ENCODE results near the gene UNC13A. TPM values are rescaled to one million over a fixed set of nuclear protein-coding genes. Genes with fewer than 3 reads are reported as not detected.
A peak's percentile ranks its signal among the peaks of the same experiment; 100 is the strongest.

Gene UNC13A
- polyA plus RNA-seq, 3 donors: 0.10 to 0.28 (median 0.16) TPM

GRCh38 chr19:17632577-17632976 lies 55.6 kb downstream of the UNC13A start:
- DNase-seq (ENCODE audit: low read depth in 3 of 3, low spot score in 2 of 3): no peak

DNA sequence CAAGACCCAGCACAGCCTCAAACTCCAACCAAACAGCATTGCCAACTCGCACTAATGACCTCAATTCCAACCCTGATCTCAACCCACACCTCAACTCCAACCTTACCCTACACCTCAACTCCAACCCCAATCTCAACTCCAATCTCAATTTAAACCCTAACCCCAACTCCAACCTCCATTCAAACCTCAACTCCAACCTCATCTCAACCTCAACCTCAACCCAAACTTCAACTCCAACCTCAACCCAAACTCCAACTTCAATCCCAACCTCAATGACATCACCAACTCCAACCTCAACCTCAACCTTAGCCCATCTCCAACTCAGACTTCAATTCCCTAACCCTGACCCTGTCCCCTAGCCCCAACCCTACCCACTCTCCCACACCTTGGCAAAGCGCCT lies 58.4 kb downstream of the UNC13A start:
- DNase-seq (ENCODE audit: low read depth in 3 of 3, low spot score in 2 of 3): no peak

- no peak for DNase-seq (ENCODE audit: low read depth in 3 of 3, low spot score in 2 of 3)
Observed at GRCh38 chr19:17627921-17628320, 60.2 kb downstream of the UNC13A start.

GRCh38 chr19:17627161-17627560 lies 61.0 kb downstream of the UNC13A start:
- DNase-seq (ENCODE audit: low read depth in 3 of 3, low spot score in 2 of 3): no peak

GRCh38 chr19:17626456-17627015 lies 61.6 kb downstream of the UNC13A start:
- no peak for DNase-seq (ENCODE audit: low read depth in 3 of 3, low spot score in 2 of 3)

- no peak for DNase-seq (ENCODE audit: low read depth in 3 of 3, low spot score in 2 of 3)
Observed at GRCh38 chr19:17625980-17626379, 62.2 kb downstream of the UNC13A start.

DNA sequence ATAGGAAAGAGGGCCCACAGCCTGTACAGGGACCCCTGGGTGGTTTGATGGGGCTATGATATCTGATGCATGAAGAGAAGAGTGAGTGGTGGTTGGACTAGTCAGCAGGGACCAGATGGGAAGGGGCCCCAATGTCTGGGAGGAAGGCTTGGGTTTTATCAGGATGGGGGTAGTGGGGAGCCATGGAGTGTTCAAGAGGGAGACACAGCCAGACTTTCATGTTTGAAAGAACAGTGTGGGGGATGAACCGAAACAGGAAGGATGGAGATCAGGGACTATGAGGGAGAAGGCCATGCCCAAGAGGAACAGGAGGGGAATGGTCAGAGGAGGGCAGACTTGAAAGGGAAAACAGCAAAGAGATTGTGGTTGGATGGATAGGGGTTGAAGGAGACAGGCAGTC lies 63.1 kb downstream of the UNC13A start:
- DNase-seq (ENCODE audit: low read depth in 3 of 3, low spot score in 2 of 3): no peak

DNA sequence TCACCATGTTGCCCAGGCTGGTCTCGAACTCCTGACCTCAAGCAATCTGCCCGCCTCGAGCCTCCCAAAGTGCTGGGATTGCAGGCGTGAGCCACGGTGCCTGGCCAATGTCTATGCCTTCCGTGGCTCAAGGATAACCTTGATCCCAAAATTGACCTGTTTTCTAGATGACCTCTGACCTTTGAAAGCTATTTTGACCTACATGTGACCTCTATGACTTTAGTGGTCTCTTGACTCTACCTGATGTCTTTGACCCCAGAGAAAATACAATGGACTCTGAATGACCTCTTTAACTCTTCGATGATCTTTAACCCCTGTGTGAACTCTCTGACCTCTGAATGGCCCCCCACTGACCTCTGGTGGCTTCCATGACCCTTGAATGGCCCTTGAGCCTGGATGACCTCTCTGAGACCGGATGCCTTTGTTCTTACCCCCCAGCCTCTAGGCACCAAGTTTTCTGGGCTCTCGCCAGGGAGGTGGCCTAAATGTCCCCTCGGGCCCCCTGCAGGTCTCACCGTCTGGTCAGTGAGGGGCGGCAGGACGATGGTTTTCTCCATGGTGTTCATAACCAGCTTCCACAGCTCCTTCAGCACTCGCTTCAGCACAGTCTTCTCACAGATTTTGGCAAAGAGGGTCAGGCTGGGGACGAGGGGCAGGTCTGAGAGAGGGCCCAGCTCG lies 63.7 kb downstream of the UNC13A start:
- no peak for DNase-seq (ENCODE audit: low read depth in 3 of 3, low spot score in 2 of 3)

- DNase-seq (ENCODE audit: low read depth in 3 of 3, low spot score in 2 of 3): no peak
Observed at GRCh38 chr19:17623224-17623935, 64.8 kb downstream of the UNC13A start.

DNA sequence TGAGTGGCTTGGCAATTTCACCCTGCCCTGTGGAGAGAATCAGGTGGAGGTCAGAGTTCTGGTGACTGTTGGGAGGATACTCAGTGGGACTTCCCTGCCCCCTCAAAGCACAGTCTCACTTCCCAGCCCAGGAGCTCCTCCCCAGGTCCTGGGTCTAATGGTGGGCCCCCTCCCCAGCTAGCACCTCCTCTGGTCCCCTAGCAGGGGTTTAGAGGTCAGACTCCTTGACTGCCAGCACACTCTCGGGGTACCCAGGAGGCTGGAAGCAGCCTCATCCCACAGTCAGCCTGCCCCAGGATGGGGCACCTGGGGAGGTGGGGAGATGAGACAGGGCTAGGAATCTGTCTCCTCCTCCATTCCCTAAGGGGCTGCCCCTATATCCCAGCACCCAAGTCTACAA lies 67.5 kb downstream of the UNC13A start:
- no peak for DNase-seq (ENCODE audit: low read depth in 3 of 3, low spot score in 2 of 3)

DNA sequence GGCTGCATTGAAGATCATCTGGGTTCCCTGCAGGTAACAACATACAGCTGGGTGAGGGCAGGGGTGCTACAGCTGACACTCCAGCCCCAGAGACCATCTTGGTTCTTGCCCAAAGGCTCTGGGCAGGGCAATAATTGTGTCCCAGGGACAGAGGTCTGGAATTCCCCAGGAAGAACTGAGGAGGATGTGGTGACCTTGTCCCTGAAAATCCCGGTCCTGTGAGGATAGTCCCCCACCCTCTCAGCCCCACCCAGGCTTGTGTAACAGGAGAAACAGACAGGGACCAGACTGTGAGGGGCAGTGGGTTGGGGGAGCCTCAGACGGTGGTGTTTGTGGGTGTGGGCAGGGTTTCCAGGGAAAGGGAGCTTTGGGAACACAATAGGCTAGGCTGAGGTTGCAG lies 69.2 kb downstream of the UNC13A start:
- DNase-seq (ENCODE audit: low read depth in 3 of 3, low spot score in 2 of 3): no peak

DNA sequence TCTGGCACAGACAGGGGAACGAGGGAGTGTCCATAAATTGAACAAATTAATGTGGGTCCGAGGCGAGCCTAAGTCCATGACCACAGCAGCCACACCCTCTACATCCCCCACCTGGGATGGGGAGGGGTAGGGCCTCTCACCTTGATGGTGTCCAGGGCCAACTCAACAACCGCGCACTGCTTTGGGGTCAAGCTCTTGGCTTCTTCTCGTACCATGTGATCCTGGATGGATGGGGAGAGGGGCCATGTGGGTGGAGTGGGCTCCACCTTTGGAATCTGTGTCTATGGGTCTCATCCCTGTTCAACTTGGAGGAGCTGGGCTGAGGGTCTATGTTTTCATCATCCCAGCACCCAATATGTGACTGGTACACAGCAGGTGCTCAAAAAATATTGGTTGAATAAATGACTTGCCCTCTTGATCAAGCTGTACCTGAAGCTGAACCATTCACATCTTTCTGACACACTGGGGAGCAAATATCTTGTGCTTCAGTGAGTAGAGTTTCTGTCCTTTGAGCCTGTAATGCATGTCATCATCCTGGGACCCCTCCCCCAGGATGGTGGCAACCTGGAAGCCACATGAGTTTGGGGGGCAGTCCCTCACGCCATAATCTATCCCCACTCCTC lies 69.8 kb downstream of the UNC13A start:
- DNase-seq (ENCODE audit: low read depth in 3 of 3, low spot score in 2 of 3): no peak

DNA sequence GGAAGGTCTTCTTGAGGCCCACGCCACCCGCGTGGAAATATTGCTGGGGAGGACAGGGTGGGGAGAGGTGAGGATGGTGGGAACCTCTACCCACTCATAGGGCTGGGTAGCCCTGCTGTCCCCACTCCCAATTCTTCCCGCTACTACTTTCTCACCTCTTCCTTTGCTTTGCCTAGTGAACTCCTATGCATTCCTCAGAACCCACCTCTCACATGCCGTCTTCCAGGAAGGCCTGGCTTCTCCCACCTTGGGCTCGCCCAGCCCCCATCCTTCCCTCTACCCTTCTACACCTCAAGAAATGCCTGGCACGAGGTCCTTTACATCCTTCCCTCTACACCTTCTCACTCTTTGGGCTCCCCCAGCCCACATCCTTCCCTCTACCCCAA lies 70.4 kb downstream of the UNC13A start:
- DNase-seq (ENCODE audit: low read depth in 3 of 3, low spot score in 2 of 3): no peak

DNA sequence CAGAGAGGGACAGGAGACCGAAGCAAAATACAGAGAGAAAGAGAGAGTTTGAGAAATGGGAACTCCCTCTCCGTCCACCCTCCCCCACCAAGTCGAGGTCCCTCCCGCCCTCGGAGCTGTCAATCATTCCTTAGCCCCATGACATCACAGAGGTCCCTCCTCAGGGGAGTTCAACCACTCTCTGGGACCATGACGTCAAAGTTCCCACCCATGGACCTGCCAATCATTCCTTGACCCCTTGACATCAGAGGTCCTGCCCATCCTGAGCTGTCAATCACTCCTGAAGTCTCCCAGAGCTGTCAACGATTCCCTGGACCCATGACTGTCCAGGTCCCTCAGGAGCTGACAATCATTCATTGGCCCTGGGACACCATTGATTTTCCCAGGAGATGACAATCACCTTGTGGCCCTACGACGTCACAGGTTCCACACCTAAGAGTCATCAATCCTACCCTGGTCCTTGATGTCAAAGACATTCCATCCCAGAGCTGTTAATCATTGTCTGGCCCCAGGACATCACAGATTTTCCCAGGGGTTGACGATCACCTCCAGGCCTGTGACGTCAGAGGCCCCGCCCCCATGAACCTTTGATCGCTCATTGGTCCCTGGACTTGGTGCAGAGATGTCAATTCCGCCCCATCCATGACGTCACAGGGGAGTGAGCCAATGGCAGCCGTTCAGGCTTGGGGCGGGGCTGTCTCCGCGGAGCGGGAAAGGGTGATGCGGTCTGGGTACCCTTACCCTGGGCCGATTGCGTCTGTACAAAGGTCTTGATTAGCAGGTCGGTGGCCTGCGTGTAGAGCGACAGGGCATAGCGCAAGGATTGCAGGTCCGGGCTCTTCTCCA lies 71.0 kb downstream of the UNC13A start:
- no peak for DNase-seq (ENCODE audit: low read depth in 3 of 3, low spot score in 2 of 3)

DNA sequence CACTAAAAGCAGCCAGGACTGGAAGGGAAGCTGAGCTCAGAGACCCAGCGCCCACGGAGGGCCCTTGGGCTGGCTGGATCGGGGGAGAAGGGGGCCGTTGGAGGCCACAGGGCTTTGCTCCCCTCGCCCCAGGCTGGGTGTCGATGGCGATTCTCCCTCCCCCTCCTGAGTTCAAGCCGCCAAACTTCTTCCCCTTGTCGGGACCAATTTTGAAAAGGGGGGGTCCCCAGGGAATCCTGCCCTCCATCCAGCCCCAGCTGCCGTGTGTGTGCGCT lies 71.5 kb downstream of the UNC13A start:
- DNase-seq (ENCODE audit: low read depth in 3 of 3, low spot score in 2 of 3): no peak

DNA sequence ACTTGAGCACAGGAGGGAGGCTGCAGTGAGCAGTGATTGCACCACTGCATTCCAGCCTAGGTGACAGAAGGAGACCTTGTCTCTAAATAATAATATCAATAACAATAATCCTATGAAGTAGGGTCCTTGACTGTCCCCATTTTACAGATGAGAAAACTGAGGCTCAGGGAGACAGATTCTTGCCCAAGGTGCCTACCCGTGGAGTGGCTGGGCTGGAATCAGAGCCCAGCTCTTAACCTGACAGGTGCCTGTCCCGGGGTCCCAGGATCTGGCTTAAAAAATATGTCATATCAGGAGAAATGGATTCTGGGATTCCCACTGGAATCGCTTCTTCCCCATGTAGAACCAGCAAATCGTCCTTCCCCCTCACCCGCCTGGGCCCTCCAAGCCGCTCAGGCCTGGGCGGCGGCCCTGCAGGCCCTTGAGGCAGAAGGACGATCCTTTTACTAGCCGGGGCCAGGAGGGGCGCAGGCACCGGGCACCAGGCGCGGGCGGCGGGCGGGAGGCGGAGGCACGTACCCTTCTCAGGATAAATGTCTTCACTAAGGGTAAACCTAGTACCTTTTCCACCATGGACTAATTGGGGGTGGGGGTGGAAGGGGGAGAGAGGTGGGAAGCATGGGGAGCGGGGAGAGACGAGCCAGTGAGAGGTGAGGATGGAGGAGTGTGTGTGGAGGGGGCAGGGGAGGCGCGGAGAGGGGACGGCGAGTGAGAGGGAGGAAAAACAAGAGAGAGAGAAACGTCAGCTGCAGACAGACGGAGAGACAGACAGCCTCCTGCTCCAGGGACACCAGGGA lies 72.1 kb downstream of the UNC13A start:
- no peak for DNase-seq (ENCODE audit: low read depth in 3 of 3, low spot score in 2 of 3)

GRCh38 chr19:17614476-17614875 lies 73.7 kb downstream of the UNC13A start:
- no peak for DNase-seq (ENCODE audit: low read depth in 3 of 3, low spot score in 2 of 3)

DNA sequence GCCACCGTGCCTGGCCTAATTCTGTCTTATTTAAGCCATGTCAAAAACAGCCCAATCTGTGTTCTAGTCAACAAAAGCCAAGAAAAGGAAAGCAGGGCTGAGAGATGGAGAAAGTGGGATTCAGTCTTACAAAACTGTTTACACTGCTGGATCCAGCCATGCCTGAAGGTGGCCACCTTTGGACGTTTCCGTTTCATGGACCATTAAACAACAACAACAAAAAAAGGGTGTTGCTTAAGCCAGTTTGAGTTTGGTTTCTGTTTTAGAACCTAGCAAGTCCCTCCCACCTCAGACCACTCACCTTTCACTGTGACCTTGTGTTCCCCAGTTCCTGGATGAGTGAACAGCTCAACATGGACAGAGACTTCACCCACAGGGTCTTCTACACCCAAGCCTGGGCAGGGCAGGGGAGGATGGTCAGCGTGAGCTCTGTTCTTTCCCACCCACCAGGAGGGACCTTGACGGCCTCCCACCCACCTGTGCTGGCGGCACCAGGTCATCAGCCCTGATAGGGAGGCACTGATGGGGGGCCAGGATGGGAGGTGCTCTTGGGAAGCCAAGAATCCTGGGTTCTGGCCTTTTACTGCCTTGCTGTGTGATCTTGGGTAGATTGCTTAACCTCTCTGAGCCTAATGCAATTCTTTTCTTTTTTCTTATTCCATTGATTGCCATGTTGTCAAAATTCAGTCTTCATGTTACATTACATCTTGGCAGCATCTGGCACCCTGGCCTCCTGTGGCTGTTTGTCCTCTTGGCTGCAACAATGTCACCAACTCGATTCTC lies 76.5 kb downstream of the UNC13A start:
- peak in 1 of 3 donors; percentile 40 for DNase-seq (ENCODE audit: low read depth in 3 of 3, low spot score in 2 of 3)

GRCh38 chr19:17610384-17610783 lies 77.8 kb downstream of the UNC13A start:
- no peak for DNase-seq (ENCODE audit: low read depth in 3 of 3, low spot score in 2 of 3)

GRCh38 chr19:17607936-17608335 lies 80.2 kb downstream of the UNC13A start:
- no peak for DNase-seq (ENCODE audit: low read depth in 3 of 3, low spot score in 2 of 3)
